ENCODE measurements around the gene STX8.

STX8 gene

DNA sequence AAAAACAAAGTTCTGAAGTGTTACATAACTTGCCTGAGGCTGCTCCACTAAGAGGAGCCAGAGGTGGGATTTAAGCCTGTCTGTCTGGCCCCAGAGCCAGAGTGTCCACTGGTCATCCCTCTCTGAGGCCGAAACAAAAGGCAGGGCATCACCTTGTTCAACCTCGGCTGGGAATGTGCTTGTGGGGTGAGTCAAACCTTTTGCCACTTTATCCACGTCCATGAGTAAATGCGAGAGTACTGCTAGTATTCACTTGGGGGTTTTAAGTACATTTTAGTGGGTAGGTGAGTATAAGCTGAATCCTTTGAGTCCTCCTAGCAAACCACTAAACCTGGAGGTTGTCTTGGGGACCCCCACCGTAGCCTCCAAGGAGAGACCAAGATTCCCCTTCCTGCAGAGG, 103.5 kb downstream of the STX8 start:
- no peaks in the 10 kb centered on the region for H3K4me1 ChIP-seq (ENCODE audit: control insufficient read depth, insufficient read depth, low read length)
- H3K27ac ChIP-seq (ENCODE audit: extremely low read depth, low read depth, low read length) = no peak overlapping the region
- POLR2A ChIA-PET = no interaction called here
- TF ChIP-seq ZNF302 (tag by site-specific recombination; IDR thresholded peaks at IDR 0.05; ENCODE audit: low read depth) (no peak), MZF1 (tag by site-specific recombination; IDR thresholded peaks at IDR 0.05; ENCODE audit: borderline replicate concordance) (no peak), ZFP41 (tag by site-specific recombination; IDR thresholded peaks at IDR 0.05; ENCODE audit: borderline replicate concordance) (no peak), ZNF549 (tag by site-specific recombination; IDR thresholded peaks at IDR 0.05) (no peak), ZNF626 (tag by site-specific recombination; IDR thresholded peaks at IDR 0.05) (no peak)
- TF ChIP-seq, protein P1, sequence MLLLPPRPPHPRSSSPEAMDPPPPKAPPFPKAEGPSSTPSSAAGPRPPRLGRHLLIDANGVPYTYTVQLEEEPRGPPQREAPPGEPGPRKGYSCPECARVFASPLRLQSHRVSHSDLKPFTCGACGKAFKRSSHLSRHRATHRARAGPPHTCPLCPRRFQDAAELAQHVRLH (tag by site-specific recombination; IDR thresholded peaks at IDR 0.05) = no peak
- no peaks in the 10 kb centered on the region; a peak in 1 of 3 replicates for H3K36me3 ChIP-seq (ENCODE audit: control insufficient read depth in 2 of 2, insufficient read depth in 1 of 2, low read length in 2 of 2)
- CTCF ChIA-PET = interaction anchor here (0.5 to 0.7 kb wide), 2 partner anchors 126 to 480 kb away, joined by 3 read pairs; no protein-coding TSS in a partner anchor
- no peaks in the 10 kb centered on the region for H3K9me3 ChIP-seq (ENCODE audit: control insufficient read depth, insufficient read depth, low read depth, low read length)
- no peak overlapping the region for H3K4me3 ChIP-seq (ENCODE audit: low read depth, low read length)

DNA sequence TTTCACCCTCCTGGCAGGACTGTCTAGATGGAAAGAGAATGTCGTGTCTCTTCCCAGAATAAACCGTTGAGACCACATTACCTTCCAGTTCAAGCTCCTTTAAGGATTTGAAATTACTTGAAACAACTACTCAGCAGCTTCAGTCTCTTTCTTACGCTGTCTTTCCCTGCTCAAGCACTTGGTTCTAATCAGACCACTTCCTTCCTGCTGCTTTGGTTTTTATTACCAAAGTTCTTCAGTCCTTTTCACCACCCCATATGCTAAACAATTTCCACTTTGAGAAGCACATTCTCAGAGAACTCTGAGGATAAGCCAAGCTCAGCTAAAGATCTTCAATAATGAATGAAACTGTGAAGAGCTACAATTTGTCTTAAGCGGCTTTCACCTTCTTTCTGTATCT, 105.4 kb downstream of the STX8 start:
- H3K4me3 ChIP-seq (ENCODE audit: low read depth, low read length) = no peak overlapping the region
- H3K36me3 ChIP-seq (ENCODE audit: control insufficient read depth in 2 of 2, insufficient read depth in 1 of 2, low read length in 2 of 2) = no peaks in the 10 kb centered on the region; a peak in 1 of 3 replicates
- ChIA-PET CTCF (no interaction called here), POLR2A (interaction anchor here (0.7 kb wide), 1 partner anchor 449 kb away, joined by 3 read pairs; no protein-coding TSS in a partner anchor)
- H3K27ac ChIP-seq (ENCODE audit: extremely low read depth, low read depth, low read length) = no peak overlapping the region
- H3K9me3 ChIP-seq (ENCODE audit: control insufficient read depth, insufficient read depth, low read depth, low read length) = no peaks in the 10 kb centered on the region
- H3K4me1 ChIP-seq (ENCODE audit: control insufficient read depth, insufficient read depth, low read length) = no peaks in the 10 kb centered on the region
- no peak for TF ChIP-seq ZFP3 (tag by site-specific recombination; IDR thresholded peaks at IDR 0.05; ENCODE audit: low read depth)
- no peak for TF ChIP-seq ZNF16 (tag by site-specific recombination; IDR thresholded peaks at IDR 0.05; ENCODE audit: low read depth)
- no peak for TF ChIP-seq ZNF239 (tag by site-specific recombination; IDR thresholded peaks at IDR 0.05)
- TF ChIP-seq, protein P2, sequence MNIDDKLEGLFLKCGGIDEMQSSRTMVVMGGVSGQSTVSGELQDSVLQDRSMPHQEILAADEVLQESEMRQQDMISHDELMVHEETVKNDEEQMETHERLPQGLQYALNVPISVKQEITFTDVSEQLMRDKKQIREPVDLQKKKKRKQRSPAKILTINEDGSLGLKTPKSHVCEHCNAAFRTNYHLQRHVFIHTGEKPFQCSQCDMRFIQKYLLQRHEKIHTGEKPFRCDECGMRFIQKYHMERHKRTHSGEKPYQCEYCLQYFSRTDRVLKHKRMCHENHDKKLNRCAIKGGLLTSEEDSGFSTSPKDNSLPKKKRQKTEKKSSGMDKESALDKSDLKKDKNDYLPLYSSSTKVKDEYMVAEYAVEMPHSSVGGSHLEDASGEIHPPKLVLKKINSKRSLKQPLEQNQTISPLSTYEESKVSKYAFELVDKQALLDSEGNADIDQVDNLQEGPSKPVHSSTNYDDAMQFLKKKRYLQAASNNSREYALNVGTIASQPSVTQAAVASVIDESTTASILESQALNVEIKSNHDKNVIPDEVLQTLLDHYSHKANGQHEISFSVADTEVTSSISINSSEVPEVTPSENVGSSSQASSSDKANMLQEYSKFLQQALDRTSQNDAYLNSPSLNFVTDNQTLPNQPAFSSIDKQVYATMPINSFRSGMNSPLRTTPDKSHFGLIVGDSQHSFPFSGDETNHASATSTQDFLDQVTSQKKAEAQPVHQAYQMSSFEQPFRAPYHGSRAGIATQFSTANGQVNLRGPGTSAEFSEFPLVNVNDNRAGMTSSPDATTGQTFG (tag by site-specific recombination; IDR thresholded peaks at IDR 0.05; ENCODE audit: borderline replicate concordance) = no peak
- TF ChIP-seq ZNF785 (tag by site-specific recombination; IDR thresholded peaks at IDR 0.05) = no peak
- TF ChIP-seq ZSCAN16 (tag by site-specific recombination; IDR thresholded peaks at IDR 0.05) = no peak
- TF ChIP-seq, protein P3, sequence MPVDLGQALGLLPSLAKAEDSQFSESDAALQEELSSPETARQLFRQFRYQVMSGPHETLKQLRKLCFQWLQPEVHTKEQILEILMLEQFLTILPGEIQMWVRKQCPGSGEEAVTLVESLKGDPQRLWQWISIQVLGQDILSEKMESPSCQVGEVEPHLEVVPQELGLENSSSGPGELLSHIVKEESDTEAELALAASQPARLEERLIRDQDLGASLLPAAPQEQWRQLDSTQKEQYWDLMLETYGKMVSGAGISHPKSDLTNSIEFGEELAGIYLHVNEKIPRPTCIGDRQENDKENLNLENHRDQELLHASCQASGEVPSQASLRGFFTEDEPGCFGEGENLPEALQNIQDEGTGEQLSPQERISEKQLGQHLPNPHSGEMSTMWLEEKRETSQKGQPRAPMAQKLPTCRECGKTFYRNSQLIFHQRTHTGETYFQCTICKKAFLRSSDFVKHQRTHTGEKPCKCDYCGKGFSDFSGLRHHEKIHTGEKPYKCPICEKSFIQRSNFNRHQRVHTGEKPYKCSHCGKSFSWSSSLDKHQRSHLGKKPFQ (tag by site-specific recombination; IDR thresholded peaks at IDR 0.05) = no peak
- no peak for TF ChIP-seq ZNF37A (tag by site-specific recombination; IDR thresholded peaks at IDR 0.05)
- TF ChIP-seq, protein P4, sequence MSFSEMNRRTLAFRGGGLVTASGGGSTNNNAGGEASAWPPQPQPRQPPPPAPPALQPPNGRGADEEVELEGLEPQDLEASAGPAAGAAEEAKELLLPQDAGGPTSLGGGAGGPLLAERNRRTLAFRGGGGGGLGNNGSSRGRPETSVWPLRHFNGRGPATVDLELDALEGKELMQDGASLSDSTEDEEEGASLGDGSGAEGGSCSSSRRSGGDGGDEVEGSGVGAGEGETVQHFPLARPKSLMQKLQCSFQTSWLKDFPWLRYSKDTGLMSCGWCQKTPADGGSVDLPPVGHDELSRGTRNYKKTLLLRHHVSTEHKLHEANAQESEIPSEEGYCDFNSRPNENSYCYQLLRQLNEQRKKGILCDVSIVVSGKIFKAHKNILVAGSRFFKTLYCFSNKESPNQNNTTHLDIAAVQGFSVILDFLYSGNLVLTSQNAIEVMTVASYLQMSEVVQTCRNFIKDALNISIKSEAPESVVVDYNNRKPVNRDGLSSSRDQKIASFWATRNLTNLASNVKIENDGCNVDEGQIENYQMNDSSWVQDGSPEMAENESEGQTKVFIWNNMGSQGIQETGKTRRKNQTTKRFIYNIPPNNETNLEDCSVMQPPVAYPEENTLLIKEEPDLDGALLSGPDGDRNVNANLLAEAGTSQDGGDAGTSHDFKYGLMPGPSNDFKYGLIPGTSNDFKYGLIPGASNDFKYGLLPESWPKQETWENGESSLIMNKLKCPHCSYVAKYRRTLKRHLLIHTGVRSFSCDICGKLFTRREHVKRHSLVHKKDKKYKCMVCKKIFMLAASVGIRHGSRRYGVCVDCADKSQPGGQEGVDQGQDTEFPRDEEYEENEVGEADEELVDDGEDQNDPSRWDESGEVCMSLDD (tag by site-specific recombination; IDR thresholded peaks at IDR 0.05) = no peak
- TF ChIP-seq ZBTB8A (tag by site-specific recombination; IDR thresholded peaks at IDR 0.05) = no peak
- no peak for TF ChIP-seq ZNF624 (tag by site-specific recombination; IDR thresholded peaks at IDR 0.05)
- TF ChIP-seq ZNF391 (tag by site-specific recombination; IDR thresholded peaks at IDR 0.05; ENCODE audit: borderline replicate concordance, low read depth) = no peak
- TF ChIP-seq, protein P5, sequence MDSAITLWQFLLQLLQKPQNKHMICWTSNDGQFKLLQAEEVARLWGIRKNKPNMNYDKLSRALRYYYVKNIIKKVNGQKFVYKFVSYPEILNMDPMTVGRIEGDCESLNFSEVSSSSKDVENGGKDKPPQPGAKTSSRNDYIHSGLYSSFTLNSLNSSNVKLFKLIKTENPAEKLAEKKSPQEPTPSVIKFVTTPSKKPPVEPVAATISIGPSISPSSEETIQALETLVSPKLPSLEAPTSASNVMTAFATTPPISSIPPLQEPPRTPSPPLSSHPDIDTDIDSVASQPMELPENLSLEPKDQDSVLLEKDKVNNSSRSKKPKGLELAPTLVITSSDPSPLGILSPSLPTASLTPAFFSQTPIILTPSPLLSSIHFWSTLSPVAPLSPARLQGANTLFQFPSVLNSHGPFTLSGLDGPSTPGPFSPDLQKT (IDR thresholded peaks at IDR 0.05; ENCODE audit: borderline replicate concordance, low read depth, low read length) = no peak
- no peak for TF ChIP-seq IKZF3 (tag by site-specific recombination; IDR thresholded peaks at IDR 0.05)
- TF ChIP-seq, protein P6, sequence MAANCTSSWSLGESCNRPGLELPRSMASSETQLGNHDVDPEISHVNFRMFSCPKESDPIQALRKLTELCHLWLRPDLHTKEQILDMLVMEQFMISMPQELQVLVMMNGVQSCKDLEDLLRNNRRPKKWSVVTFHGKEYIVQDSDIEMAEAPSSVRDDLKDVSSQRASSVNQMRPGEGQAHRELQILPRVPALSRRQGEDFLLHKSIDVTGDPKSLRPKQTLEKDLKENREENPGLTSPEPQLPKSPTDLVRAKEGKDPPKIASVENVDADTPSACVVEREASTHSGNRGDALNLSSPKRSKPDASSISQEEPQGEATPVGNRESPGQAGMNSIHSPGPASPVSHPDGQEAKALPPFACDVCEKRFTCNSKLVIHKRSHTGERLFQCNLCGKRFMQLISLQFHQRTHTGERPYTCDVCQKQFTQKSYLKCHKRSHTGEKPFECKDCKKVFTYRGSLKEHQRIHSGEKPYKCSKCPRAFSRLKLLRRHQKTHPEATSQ (tag by site-specific recombination; IDR thresholded peaks at IDR 0.05) = no peak

Measured in HEK293 (cell line).